HG02943 (cell line): ENCODE data around the gene ITGA2.
"Not testable (repeated sequence)": the region's sequence is repeated elsewhere in the genome, so short reads cannot be mapped to it uniquely, and the experiment has no call there.

Experiments
- ATAC-seq: cut with Tn5 transposase; IDR thresholded peaks from one replicate; pipeline ENCODE4 v1.9.1; 2021; ENCODE audit warnings: mild to moderate bottlenecking, low read depth, moderate library complexity; ENCODE audit not compliant: unreplicated experiment

The ITGA2 gene

GRCh38 chr5:52989025-52989780 lies at the start of gene ITGA2:
Gene ITGA2, plus strand, starts transcription at chr5:52989352. Its CDS starts 117 bp downstream, at chr5:52989469.
- ATAC-seq = no peak

- no peak for ATAC-seq
These were observed 45.9 kb upstream of the ITGA2 start for GRCh38 chr5:52943285-52943684.

- ATAC-seq = no peak
These were observed 45.3 kb upstream of the ITGA2 start for GRCh38 chr5:52943808-52944207.

GRCh38 chr5:52945040-52945439 lies 44.1 kb upstream of the ITGA2 start:
- no peak for ATAC-seq

DNA sequence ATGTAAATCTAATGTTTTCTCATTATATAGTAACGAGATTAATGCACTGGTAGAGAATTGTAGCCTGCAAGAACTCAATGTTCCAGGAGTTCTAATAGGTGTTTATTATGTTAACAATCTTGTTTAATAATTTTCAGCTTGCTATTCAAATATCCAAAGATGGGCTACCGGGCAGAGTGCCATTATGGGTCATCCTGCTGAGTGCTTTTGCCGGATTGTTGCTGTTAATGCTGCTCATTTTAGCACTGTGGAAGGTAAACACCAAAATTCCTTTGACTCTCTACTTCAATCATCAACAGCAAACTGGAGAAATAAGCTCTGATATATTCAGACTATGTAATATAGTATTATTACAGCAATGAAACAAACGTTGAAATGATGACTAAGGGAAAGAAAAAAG lies 41.9 kb upstream of the ITGA2 start:
- no peak for ATAC-seq

- no peak for ATAC-seq
These were observed 41.3 kb upstream of the ITGA2 start for GRCh38 chr5:52947851-52948250.

DNA sequence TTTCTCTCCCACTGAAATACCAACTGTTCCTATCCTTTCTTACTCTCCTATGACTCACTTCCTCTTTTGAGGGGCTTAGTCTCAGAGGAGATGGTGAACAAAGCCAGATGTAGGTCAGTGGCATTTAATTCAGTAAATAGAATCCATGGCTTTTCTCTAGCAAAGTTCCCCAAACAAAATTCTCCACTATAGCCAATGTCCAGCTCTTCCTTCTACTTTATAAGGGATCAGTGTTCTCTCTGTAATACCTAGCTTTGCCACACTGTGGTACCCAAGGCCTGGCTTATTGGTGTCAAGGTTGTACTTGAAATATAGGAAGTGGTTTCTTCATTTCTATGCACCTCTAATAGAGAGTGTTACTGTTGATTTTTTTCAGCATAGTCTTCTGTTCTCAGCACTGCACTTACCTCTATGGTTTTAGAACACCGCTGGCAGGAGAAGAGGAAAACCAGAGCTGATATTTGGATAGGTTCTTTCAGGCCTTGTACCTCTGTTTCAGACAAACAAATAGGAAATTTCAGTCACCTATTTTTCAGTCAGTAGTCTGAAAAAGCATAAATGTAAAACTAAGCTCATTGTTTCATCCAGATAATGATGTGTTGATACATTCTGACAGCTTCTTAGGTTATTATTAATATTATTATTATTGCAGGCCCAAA lies 40.6 kb upstream of the ITGA2 start:
- peak; percentile 98 for ATAC-seq

GRCh38 chr5:52950686-52951085 lies 38.5 kb upstream of the ITGA2 start:
- no peak for ATAC-seq

DNA sequence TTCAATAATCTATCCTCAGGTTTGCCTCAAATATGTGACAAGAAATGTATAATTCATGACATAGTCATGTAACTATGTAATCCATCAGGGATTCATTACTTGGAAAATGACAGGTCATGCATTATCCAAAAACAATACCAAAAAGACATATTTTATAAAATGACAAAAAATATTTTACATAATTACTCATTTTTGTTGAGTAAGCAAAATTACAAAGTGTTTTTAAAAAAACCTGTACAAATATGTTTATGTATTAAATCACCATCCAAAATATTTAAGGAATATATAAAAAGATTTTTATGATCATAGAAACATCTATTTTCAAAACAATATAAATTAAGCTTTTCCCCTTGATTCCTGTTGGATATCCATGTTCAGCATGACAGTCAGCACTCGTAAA lies 36.7 kb upstream of the ITGA2 start:
- ATAC-seq = no peak

- ATAC-seq = no peak
These were observed 33.1 kb upstream of the ITGA2 start for GRCh38 chr5:52956014-52956413.

- peak; percentile 89 for ATAC-seq
These were observed 32.0 kb upstream of the ITGA2 start for GRCh38 chr5:52956915-52957747.

DNA sequence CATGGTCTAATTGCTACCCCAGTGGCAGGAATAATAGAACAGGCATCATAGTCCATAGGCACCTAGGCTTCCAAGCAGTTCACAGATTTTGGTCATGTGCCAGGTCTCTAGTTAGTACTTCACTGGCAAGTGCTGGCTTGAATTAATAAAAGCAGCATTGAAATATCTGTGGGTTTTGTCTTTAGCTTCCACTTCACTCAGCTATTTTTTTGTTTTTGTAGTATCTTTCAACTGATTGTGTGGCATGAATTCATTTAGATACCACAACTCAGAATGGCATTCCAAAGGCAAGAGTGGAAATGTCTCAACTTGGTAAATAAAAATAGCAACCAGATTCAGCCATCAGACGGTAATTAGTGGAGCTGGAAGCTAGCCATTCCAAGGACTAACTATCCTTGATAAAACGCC lies 27.9 kb upstream of the ITGA2 start:
- ATAC-seq = no peak

GRCh38 chr5:52963636-52964035 lies 25.5 kb upstream of the ITGA2 start:
- ATAC-seq = no peak

DNA sequence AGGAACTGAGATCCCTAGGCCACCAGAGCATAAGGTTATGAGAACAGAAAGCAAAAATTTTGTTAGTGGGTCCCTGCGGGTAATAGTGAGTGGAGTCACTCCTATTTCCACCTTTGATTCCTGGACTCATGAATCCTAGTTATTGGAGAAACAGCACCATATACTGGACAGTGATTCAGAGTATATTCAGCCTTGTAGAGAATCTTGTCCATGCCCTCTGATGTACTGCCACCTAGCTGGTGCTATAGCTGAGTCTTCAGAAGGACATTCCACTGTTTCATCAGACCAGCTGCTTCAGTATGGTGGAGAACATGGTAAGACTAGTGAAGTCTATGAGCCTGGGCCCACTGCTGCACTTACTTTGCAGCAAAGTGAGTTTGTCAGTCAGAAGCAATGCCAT lies 25.0 kb upstream of the ITGA2 start:
- ATAC-seq = no peak

- ATAC-seq = not testable (repeated sequence)
These were observed 13.0 kb upstream of the ITGA2 start for GRCh38 chr5:52976157-52976556.

DNA sequence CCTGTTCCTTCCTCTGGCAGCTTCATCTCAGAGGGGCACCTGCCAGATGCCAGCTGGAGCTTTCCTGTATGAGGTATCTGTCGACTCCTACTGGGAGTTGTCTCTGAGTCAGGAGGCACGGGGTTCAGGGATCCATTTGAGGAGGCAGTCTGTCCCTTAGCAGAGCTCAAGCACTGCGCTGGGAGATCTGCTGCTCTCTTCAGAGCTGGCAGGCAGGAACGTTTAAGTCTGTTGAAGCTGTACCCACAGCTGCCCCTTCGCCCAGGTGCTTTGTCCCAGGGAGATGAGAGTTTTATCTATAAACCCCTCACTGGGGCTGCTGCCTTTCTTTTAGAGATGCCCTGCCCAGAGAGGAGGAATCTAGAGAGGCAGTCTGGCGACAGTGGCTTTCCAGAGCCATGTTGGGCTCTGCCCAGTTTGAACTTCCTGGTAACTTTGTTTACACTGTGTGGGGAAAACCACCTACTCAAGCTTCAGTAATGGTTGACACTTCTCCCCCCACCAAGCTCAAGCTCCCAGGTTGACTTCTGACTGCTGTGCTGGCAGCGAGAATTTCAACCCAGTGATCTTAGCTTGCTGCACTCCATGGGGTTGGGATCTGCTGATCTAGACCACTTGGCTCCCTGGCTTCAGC lies 11.8 kb upstream of the ITGA2 start:
- ATAC-seq = no peak

GRCh38 chr5:52981507-52981906 lies 7.6 kb upstream of the ITGA2 start:
- ATAC-seq = no peak

DNA sequence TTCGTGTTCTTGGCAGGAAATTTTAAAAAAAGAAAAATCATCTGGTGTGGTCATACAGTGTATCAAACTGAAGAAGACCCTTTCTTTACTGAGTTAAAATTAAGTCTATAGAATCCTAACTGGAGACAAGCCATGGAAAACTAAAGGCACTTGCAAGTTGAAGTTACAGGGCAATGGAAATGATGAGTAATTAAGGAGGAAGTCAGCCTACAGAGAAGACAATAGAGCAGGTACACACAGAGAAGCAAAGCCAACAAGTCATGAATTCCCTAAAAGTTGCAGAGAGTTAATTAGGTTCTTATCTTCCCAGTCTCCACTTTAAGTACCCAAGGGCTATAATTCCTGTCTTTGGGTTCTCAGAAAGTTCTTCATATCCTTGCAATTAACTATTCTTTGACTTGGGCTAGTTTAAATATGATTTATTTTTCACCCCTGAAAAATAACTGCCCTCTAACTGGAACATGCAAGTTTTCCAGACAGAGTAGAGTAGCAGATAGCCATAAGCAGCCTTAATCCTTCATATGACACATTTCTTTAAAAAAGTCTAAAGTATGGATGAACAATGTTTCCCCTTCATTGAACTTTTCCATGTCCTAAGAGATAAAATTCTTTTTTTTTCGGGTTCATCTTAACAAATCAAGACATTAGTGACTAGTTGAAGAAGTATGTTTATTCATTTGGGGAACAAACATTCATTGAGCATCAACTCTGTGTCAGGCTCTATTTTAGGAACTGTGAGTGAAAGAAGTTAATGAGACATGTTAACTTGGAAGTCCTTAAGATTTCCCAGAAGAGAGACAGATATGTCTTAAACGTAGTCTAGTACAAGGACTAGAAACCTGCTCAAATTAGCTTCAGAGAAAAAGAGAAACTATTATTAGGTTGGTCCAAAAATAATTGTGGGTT lies 5.2 kb upstream of the ITGA2 start:
- ATAC-seq = no peak

DNA sequence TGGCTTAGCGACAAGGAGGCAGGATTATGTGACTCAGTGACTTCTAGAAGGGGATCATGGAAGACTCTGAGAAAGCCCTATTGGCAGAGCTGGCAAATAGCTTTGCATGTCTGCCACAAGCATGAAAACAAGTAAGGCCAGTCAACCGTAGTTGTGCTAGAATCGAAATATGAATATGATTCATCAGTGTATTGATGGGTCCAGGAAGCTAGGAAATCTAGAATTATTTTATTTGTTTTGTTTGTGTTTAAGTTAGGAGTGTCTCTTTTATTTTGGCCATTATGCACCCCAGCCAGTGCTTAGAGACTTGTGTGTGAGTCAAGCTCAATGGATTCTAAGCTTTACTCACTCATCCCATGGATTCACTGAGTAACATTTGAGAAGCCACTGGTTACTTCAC lies 3.8 kb upstream of the ITGA2 start:
- ATAC-seq = no peak
